K562 (cell line): ENCODE measurements around the gene EIF3K. TPM values are rescaled to one million over a fixed set of nuclear protein-coding genes. Genes with fewer than 3 reads are reported as not detected.

Experiments used
- ATF1 ChIP-seq, 2 experiments: fragments of 450-650 bp in 1 of 2; IDR thresholded peaks; 2 replicates each; pipeline ENCODE4 v1.6.1; 2016; ENCODE audit warnings: missing compliant biosample characterization in 1 of 2, missing genetic modification characterization in 1 of 2
- CBX8 ChIP-seq: fragments of 200-600 bp; sonication (generic); IDR thresholded peaks from 2 replicates; pipeline ENCODE4 v1.6.1; 2012; ENCODE audit warnings: borderline replicate concordance, mixed run types, low read depth, mild to moderate bottlenecking, moderate library complexity, mixed read lengths, low read length, control low read depth, inconsistent platforms; ENCODE audit not compliant: poor library complexity, severe bottlenecking; ENCODE audit errors: extremely low read depth
- CREB3 ChIP-seq: fragments of 450-650 bp; conservative IDR thresholded peaks from 2 replicates; pipeline ENCODE4 v1.6.1; 2016; ENCODE audit warnings: missing genetic modification characterization, low read depth, mild to moderate bottlenecking, missing compliant biosample characterization, moderate library complexity
- CTCFL ChIP-seq: IDR thresholded peaks from 2 replicates; pipeline ENCODE4 v1.6.1; 2011; ENCODE audit warnings: borderline replicate concordance, low read depth, mild to moderate bottlenecking, moderate library complexity, low read length; ENCODE audit not compliant: insufficient read depth, poor library complexity, severe bottlenecking
- E2F3 ChIP-seq: fragments of 250-450 bp; sonication (Bioruptor Pico); IDR thresholded peaks from 2 replicates; pipeline ENCODE4 v1.4.0; 2020; ENCODE audit warnings: mild to moderate bottlenecking
- ELF1 ChIP-seq: fragments of 200-800 bp; sonication (Bioruptor generic); IDR thresholded peaks from 2 replicates; pipeline ENCODE4 v1.6.1; 2016; ENCODE audit warnings: missing genetic modification characterization, missing compliant biosample characterization
- GABPB1 ChIP-seq: sonication (generic); formaldehyde crosslinking; IDR thresholded peaks from 2 replicates; pipeline ENCODE4 v1.8.0; 2022; ENCODE audit warnings: mild to moderate bottlenecking, missing genetic modification reagents
- HNRNPLL ChIP-seq: fragments of 200-400 bp; formaldehyde crosslinking; IDR thresholded peaks from 2 replicates; pipeline ENCODE4 v1.6.1; 2017; ENCODE audit warnings: low read length, low read depth, mild to moderate bottlenecking; ENCODE audit not compliant: poor library complexity, severe bottlenecking
- JUND ChIP-seq, 2 experiments: IDR thresholded peaks; 2 replicates in 1 of 2; 3 replicates in 1 of 2; pipeline ENCODE4 v1.6.1; 2011; ENCODE audit warnings: borderline replicate concordance in 2 of 2, low read depth in 2 of 2, low read length in 2 of 2, improper control_type of control experiment in 1 of 2, missing biosample characterization in 1 of 2, missing genetic modification characterization in 1 of 2, missing genetic modification reagents in 1 of 2
- MTA3 ChIP-seq: fragments of 450-650 bp; formaldehyde crosslinking; IDR thresholded peaks from 2 replicates; pipeline ENCODE4 v1.6.1; 2017; ENCODE audit warnings: mild to moderate bottlenecking, borderline replicate concordance
- POLR2A ChIP-seq: fragments of 450-650 bp; conservative IDR thresholded peaks from 2 replicates; pipeline ENCODE4 v1.6.1; 2016
- SMARCA5 ChIP-seq: fragments of 450-650 bp; IDR thresholded peaks from 2 replicates; pipeline ENCODE4 v1.6.1; 2016
- TAL1 ChIP-seq: fragments of 450-650 bp; IDR thresholded peaks from 2 replicates; pipeline ENCODE4 v1.6.1; 2016; ENCODE audit warnings: mild to moderate bottlenecking
- THAP7 ChIP-seq: fragments of 250-450 bp; sonication (Bioruptor Pico); IDR thresholded peaks from 2 replicates; pipeline ENCODE4 v1.5.0; 2021
- USF2 ChIP-seq: sonication (generic); formaldehyde crosslinking; IDR thresholded peaks from 2 replicates; pipeline ENCODE4 v1.5.0; 2020; ENCODE audit warnings: missing genetic modification reagents
- ZNF165 ChIP-seq: fragments of 250-450 bp; sonication (Bioruptor Pico); IDR thresholded peaks from 2 replicates; pipeline ENCODE4 v1.4.0; 2020; ENCODE audit warnings: borderline replicate concordance
- ZNF395 ChIP-seq: fragments of 200-800 bp; sonication (Bioruptor generic); IDR thresholded peaks from 2 replicates; pipeline ENCODE4 v1.6.1; 2017; ENCODE audit warnings: missing genetic modification characterization, missing compliant biosample characterization
- ZNF431 ChIP-seq: sonication (generic); formaldehyde crosslinking; IDR thresholded peaks from 2 replicates; pipeline ENCODE4 v1.8.0; 2022; ENCODE audit warnings: mild to moderate bottlenecking, missing genetic modification reagents
- ZNF551 ChIP-seq: fragments of 250-450 bp; sonication (Bioruptor Pico); IDR thresholded peaks from 2 replicates; pipeline ENCODE4 v1.5.0; 2021; ENCODE audit warnings: mild to moderate bottlenecking, moderate library complexity
- ZNF644 ChIP-seq: fragments of 200-800 bp; sonication (Bioruptor generic); IDR thresholded peaks from 2 replicates; pipeline ENCODE4 v1.6.1; 2016; ENCODE audit warnings: low read depth, missing genetic modification characterization, missing compliant biosample characterization
- ZNF699 ChIP-seq: fragments of 250-450 bp; sonication (Bioruptor Pico); IDR thresholded peaks from 2 replicates; pipeline ENCODE4 v1.8.0; 2021; ENCODE audit warnings: mild to moderate bottlenecking, moderate library complexity; ENCODE audit not compliant: insufficient replicate concordance
- polyA plus RNA-seq, 8 experiments: library from polyadenylated mRNA; depleted of rRNA in 4 of 8; stranded (reverse) in 5 of 8; unstranded in 3 of 8; fragments of >200 nt; fragmentation: Nextera tagmentation in 2 of 8; fragmentation: Illumina TruSeq in 1 of 8; extraction: Ambion mirVana in 2 of 8; extraction: Trizol in 1 of 8; gene quantifications; 2 replicates each; pipeline versions ENCODE4 v1.2.1 to v1.2.3, GENCODE V29; 2011 to 2014; ENCODE audit warnings: inconsistent platforms in 1 of 8, missing spikeins in 1 of 8
- total RNA-seq, 7 experiments: library from RNA; depleted of rRNA in 6 of 7; stranded (reverse); fragments of >200 nt in 6 of 7; fragmentation: Illumina TruSeq in 2 of 7; extraction: Trizol in 2 of 7; gene quantifications; 2 replicates each; pipeline versions ENCODE4 v1.2.1 to v1.2.3, GENCODE V29; 2011 to 2021; ENCODE audit warnings: low replicate concordance in 1 of 7

EIF3K gene
- total and polyA plus RNA-seq, 9 of the 15 experiments (the other 6 are each of a cell fraction or from before 2014, with no cell fraction given), result 387 to 1,827 (median 733) TPM

- no peak for TF ChIP-seq USF2 (CRISPR knock-in tag)
- TF ChIP-seq ELF1 (tag), result 0 out of 2 replicates have a peak, but pooled peaks have one; percentile 25
- TF ChIP-seq ZNF644 (tag), result no peak
- TF ChIP-seq ZNF395 (CRISPR knock-in tag), result no peak
- TF ChIP-seq ZNF551 (CRISPR knock-in tag), result no peak
- no peak for TF ChIP-seq ZNF431
- no peak for TF ChIP-seq THAP7
- no peak for TF ChIP-seq ZNF699 (CRISPR knock-in tag)
- TF ChIP-seq CBX8, result no peak
- no peak for TF ChIP-seq SMARCA5
- no peak for TF ChIP-seq E2F3 (CRISPR knock-in tag)
- no peak for TF ChIP-seq TAL1
- no peak for TF ChIP-seq HNRNPLL
- no peak for TF ChIP-seq CREB3 (tag)
- 0 out of 2 replicates have a peak, but pooled peaks have one; percentile 17 for TF ChIP-seq GABPB1 (CRISPR knock-in tag)
- peak; percentile 74 for TF ChIP-seq CTCFL
- peak; percentile 56; the same call in 1 of the 2 replicates for TF ChIP-seq JUND (IDR thresholded peaks at IDR 0.05; ENCODE audit: borderline replicate concordance, low read depth, low read length)
- TF ChIP-seq JUND (tag; IDR thresholded peaks at IDR 0.05; ENCODE audit: borderline replicate concordance, low read depth, low read length), result no peak; the same call in 2 of the 3 replicates
- TF ChIP-seq ZNF165 (CRISPR knock-in tag), result no peak
- no peak for TF ChIP-seq ATF1 (CRISPR knock-in tag; IDR thresholded peaks at IDR 0.05)
- no peak for TF ChIP-seq ATF1 (tag; IDR thresholded peaks at IDR 0.05)
- TF ChIP-seq MTA3, result 0 out of 2 replicates have a peak, but pooled peaks have one; percentile 9
- TF ChIP-seq POLR2A, result peak; percentile 54; the same call in 1 of the 2 replicates
These were observed 15.9 kb downstream of the EIF3K start (continued) for GRCh38 chr19:38634757-38635482.
